IPS-NIHi7 (cell line): ENCODE results near the gene TRIM24.

Experiments
- DNase-seq: peaks from one replicate; pipeline ENCODE4 v3.0.0; 2012; ENCODE audit warnings: mixed read lengths; ENCODE audit errors: extremely low spot score

The TRIM24 gene

DNA sequence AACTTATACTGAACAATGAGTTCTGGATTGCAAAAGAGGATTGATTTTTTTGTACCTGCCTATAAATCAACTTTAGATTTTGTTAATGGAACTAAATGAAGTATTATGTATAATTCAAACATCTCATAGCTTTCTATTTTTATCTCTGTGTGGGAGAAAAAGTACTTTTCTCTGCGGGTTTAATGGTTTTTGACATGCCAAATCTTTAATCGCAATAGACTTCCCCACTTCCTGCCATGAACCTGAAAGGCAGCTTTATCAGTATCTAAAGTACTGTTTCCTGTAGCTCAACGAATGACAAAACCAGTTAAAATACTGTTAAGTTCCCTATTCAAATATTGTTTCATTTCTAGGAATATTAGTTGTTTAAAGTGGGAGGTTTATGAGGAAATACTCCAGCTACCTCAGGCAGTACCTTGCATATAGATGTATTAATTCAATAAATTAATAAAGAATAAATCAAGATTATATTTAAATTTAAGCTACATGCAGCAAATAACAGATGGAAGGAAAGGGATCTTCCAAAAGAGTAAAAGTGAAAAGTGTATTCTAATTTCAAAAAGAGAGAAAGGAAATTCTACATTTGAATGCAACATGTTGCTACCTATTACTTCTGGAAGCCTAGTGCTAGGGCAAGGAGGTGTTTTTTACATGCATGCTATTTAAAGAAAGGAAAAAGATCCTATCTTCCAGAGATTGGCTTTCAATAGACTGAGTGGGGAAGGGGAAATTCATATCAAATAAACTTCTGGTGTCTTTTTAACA is 165.2 kb downstream of the TRIM24 start:
- no peak for DNase-seq

GRCh38 chr7:138625849-138626230 is 165.8 kb downstream of the TRIM24 start:
- DNase-seq = no peak

DNA sequence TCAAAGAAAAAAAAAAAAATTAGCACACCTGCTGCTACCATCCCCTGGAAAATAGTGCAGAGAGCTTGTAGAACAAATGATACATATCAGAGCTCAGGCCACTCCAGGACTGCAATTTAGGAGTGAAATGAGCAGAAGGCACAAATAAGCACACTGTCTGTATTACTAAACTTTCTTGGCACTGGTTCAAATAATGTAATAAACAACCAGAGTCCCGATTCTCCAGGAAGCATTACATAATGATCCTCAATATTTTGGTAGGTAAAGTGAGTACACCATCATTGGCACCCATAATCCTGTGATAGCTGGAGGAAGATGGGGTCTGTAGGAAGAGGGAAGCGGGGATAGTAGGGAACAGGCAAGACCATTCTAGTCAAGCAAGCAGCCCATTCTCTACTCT is 166.8 kb downstream of the TRIM24 start:
- DNase-seq = no peak

- no peak for DNase-seq
These were observed 167.3 kb downstream of the TRIM24 start for GRCh38 chr7:138627361-138627760.

- no peak for DNase-seq
These were observed 170.1 kb downstream of the TRIM24 start for GRCh38 chr7:138630059-138630610.

GRCh38 chr7:138632384-138632783 is 172.3 kb downstream of the TRIM24 start:
- DNase-seq = no peak

GRCh38 chr7:138632826-138633602 is 173.0 kb downstream of the TRIM24 start:
- DNase-seq = no peak
